Psoas muscle (tissue), 8 donors: Measurements from ENCODE around the gene LST1. TPM values are rescaled to one million over a fixed set of nuclear protein-coding genes. Genes with fewer than 3 reads are reported as not detected.

Experiments
- ATAC-seq, 4 donors: fragments of 200-7000 bp; cut with Tn5 transposase; one replicate each; pipeline ENCODE4 v1.9.1; 2020; ENCODE audit warnings: moderate library complexity in 3 of 4, mild to moderate bottlenecking in 2 of 4
- DNase-seq, 2 donors: peaks; one replicate each; pipeline ENCODE4 v3.0.0-alpha.2; 2020
- H3K27ac ChIP-seq: fragments of 200-600 bp; one replicate; pipeline ENCODE4 v1.8.0; 2022
- H3K27me3 ChIP-seq, 3 donors: fragments of 200-600 bp in 1 of 3; one replicate each; pipeline versions ENCODE4 v1.6.1 to v1.8.0; 2013 to 2022; ENCODE audit warnings: low read length in 2 of 3, mild to moderate bottlenecking in 2 of 3, moderate library complexity in 1 of 3; ENCODE audit not compliant: insufficient read depth in 3 of 3
- H3K36me3 ChIP-seq, 2 donors: fragments of 200-600 bp in 1 of 2; one replicate each; pipeline versions ENCODE4 v1.6.1 to v1.8.0; 2013 to 2022; ENCODE audit warnings: low read depth in 1 of 2, mild to moderate bottlenecking in 1 of 2, moderate library complexity in 1 of 2; ENCODE audit not compliant: insufficient read depth in 1 of 2
- H3K4me1 ChIP-seq: fragments of 200-600 bp; one replicate; pipeline ENCODE4 v1.8.0; 2022
- H3K4me3 ChIP-seq: fragments of 200-600 bp; one replicate; pipeline ENCODE4 v1.8.0; 2022; ENCODE audit warnings: mild to moderate bottlenecking
- H3K9me3 ChIP-seq: fragments of 200-600 bp; one replicate; pipeline ENCODE4 v1.8.0; 2022
- WGBS, 3 donors: extraction: QIAGEN DNeasy Blood & Tissue Kit; methylation state at CpG; one replicate each; pipeline versions ENCODE4 v1.1.6 to v1.1.7; 2013; 5-methylcytosine and 5-hydroxymethylcytosine counted together
- intact Hi-C, 2 donors: fragments of 100-400 bp; cut with DNase I; formaldehyde crosslinking; loops; one replicate each; pipeline versions ENCODE4 v1.11.0 to v1.14.2; 2022
- polyA plus RNA-seq, 3 donors: library from polyadenylated mRNA; stranded (reverse); fragments of 200-250 nt; gene quantifications; one replicate each; pipeline ENCODE4 v1.2.3, GENCODE V29; 2013
- total RNA-seq, 4 donors: library from RNA; stranded (reverse); fragmentation: NEBNext Ultra II Directional in 2 of 4; extraction: Animal tissue kit (Norgen Biotek cat#: 25700) in 2 of 4; gene quantifications; one replicate each; pipeline versions ENCODE4 v1.2.1 to v1.2.4, GENCODE V29; 2021 to 2023
- TF ChIP-seq, protein P1 (sequence below): fragments of 200-600 bp; IDR thresholded peaks from one replicate; pipeline ENCODE4 v1.8.0; 2022; ENCODE audit warnings: antibody characterized with exemption
- donor health status: healthy with polysubstance abuse.
- donor health status: DM: no; HTN: no; CAD: no; lungs with moderate emphysema.
- donor health status: Bipolar disorder and iron deficiency.
- donor health status: healthy.
- donor health status: DM: yes; HTN: yes; CAD: no.
- donor health status: DM: no; HTN: no; CAD: no.
- donor health status: DM: no; HTN: no; CAD: no.
- donor health status: DM: yes; HTN: yes; CAD: no.

Gene LST1
- total and polyA plus RNA-seq, 7 donors = 1.2 to 5.6 (median 1.8) TPM

DNA sequence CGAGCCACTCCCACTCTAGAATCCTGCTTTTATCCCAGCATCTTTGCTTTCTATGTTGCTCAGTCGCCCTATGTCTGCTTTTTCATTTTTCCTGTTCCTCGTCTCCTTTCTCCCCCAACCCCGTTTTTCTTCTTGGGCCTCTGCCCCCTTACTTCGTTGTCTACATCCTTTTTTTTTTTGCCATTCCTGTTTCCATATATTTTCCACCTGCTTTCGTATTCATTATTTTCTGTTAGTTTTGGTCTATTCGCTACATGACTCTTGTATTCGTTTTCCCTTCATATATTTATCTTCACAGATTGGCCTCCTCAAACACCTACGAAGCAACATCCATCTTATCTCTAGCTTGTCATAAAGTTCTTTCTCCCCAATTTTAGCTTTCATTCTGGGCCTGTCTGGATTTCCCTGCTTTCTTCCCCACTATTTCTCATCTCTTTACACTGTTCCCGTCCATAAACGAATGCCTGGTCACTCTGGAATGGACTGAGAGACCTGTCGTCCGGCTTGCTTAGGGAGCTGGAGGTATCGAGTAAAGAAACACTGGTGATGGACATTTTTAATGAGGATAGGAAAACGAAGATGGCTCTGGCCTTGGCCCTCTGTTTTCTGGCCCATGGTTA is 35.4 kb downstream of the LST1 start:
- Histone ChIP-seq H3K9me3 (no peaks in the 10 kb centered on the region), H3K36me3 (peaks cover 15 to 46% of the 10 kb centered on the region in 2 donors), H3K4me1 (peaks cover 16% of the 10 kb centered on the region), H3K4me3 (peak overlapping the region; percentile 88), H3K27me3 (no peaks in the 10 kb centered on the region), H3K27ac (peak overlapping the region; percentile 96)
- intact Hi-C loops = loop anchor here in 1 of 2 donors (2.0 kb wide), 1 partner anchor 31 kb away; the partner anchor contains the start of gene BAG6
- DNase-seq = no peak
- 13 to 17% (median 16%) methylated on average over 15 of the region's 15 CpGs for WGBS, 3 donors
- no peak for ATAC-seq
- TF ChIP-seq, protein P1, sequence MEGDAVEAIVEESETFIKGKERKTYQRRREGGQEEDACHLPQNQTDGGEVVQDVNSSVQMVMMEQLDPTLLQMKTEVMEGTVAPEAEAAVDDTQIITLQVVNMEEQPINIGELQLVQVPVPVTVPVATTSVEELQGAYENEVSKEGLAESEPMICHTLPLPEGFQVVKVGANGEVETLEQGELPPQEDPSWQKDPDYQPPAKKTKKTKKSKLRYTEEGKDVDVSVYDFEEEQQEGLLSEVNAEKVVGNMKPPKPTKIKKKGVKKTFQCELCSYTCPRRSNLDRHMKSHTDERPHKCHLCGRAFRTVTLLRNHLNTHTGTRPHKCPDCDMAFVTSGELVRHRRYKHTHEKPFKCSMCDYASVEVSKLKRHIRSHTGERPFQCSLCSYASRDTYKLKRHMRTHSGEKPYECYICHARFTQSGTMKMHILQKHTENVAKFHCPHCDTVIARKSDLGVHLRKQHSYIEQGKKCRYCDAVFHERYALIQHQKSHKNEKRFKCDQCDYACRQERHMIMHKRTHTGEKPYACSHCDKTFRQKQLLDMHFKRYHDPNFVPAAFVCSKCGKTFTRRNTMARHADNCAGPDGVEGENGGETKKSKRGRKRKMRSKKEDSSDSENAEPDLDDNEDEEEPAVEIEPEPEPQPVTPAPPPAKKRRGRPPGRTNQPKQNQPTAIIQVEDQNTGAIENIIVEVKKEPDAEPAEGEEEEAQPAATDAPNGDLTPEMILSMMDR = no peak

DNA sequence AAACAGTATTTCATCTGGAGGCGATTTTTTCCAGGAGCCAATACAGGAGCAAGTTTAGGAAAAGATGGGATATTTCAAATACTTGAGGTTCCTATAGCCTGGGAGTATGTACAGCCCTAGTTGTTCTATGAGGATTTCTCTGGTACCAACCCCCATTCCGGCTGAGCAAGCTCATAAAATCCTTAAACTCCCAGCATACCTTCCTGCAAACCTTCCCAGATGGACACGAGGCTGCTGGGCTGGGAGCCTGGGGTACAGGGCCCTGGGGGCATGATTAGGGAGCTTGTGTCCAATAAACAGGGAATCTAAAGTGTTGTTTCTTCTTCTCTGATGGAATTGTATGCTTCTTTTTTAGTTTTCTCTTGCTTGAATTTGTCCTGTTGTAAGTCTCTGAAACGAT is 35.9 kb downstream of the LST1 start:
- no peak for DNase-seq
- TF ChIP-seq, protein P1 = no peak
- ATAC-seq = no peak
- Histone ChIP-seq H3K4me3 (peak overlapping the region; percentile 88), H3K9me3 (no peaks in the 10 kb centered on the region), H3K27ac (peak overlapping the region; percentile 96), H3K36me3 (peaks cover 15 to 51% of the 10 kb centered on the region in 2 donors), H3K27me3 (no peaks in the 10 kb centered on the region), H3K4me1 (peaks cover 16% of the 10 kb centered on the region)
- 23 to 33% (median 30%) methylated on average over 4 of the region's 4 CpGs for WGBS, 3 donors
- intact Hi-C loops = loop anchor here (2.0 kb wide), 2 partner anchors 29 to 31 kb away; partner anchors contain the start of gene BAG6 (in 1 of the 2)

GRCh38 chr6:31622684-31623091 is 36.6 kb downstream of the LST1 start:
- intact Hi-C loops = loop anchor here in 1 of 2 donors (2.0 kb wide), 1 partner anchor 28 kb away; no protein-coding TSS in a partner anchor
- whole genome bisulfite sequencing, 3 donors = 58 to 69% (median 59%) methylated on average over 10 of the region's 10 CpGs
- Histone ChIP-seq H3K4me3 (no peak overlapping the region), H3K27ac (no peak overlapping the region), H3K4me1 (peaks cover 16% of the 10 kb centered on the region), H3K9me3 (no peaks in the 10 kb centered on the region), H3K27me3 (no peaks in the 10 kb centered on the region), H3K36me3 (peaks cover 18 to 58% of the 10 kb centered on the region in 2 donors)
- DNase-seq = no peak
- no peak for ATAC-seq
- TF ChIP-seq, protein P1 = no peak

DNA sequence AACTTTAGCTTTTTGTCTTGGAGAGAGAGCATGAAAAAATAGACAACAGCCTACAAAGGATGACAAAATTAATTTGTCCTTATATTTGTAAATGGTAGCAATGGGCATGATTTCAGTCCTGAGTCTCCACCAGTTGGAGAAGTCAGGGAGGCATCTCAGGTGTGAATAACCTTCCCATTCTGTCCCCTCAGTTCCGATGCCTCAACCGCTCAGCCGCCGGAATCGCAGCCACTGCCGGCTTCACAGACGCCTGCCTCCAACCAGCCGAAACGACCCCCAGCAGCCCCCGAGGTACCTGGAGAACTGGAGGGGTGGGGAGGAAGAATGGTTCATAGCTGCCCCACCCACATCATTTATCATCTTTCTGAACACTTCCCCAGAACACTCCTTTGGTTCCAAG is 38.0 kb downstream of the LST1 start:
- intact Hi-C loops = no loop called here

More for the DNA sequence above, 38.0 kb downstream of the LST1 start:
- 90 to 91% (median 90%) methylated on average over 10 of the region's 10 CpGs for WGBS, 3 donors
- Histone ChIP-seq H3K9me3 (no peaks in the 10 kb centered on the region), H3K27me3 (no peaks in the 10 kb centered on the region), H3K4me1 (peaks cover 16% of the 10 kb centered on the region), H3K4me3 (no peak overlapping the region), H3K36me3 (peaks cover 20 to 72% of the 10 kb centered on the region in 2 donors), H3K27ac (no peak overlapping the region)
- TF ChIP-seq, protein P1 = no peak
- no peak for ATAC-seq
- no peak for DNase-seq
